NCI-H2171 treated with DMSO at 0.1 percent for 48 hours (cell line): Measurements from ENCODE around the gene TMEM181.
A peak's percentile ranks its signal among the peaks of the same experiment; 100 is the strongest.
"Not testable (repeated sequence)": the region's sequence is repeated elsewhere in the genome, so short reads cannot be mapped to it uniquely, and the experiment has no call there.

Source experiments
- DNase-seq: peaks from one replicate; lab custom pipeline; 2025; lab: John Stamatoyannopoulos, UW

The TMEM181 gene

GRCh38 chr6:158624684-158625682, 65.1 kb downstream of the TMEM181 start:
- DNase-seq = no peak

GRCh38 chr6:158625881-158626305, 66.0 kb downstream of the TMEM181 start:
- DNase-seq = no peak

- no peak for DNase-seq
Observed at GRCh38 chr6:158626360-158627167, 66.7 kb downstream of the TMEM181 start.

GRCh38 chr6:158627168-158627939, 67.5 kb downstream of the TMEM181 start:
- DNase-seq = no peak

- DNase-seq = no peak
Observed at GRCh38 chr6:158627940-158628211, 68.0 kb downstream of the TMEM181 start.

- DNase-seq = no peak
Observed at GRCh38 chr6:158628542-158628941, 68.7 kb downstream of the TMEM181 start.

GRCh38 chr6:158629367-158630221, 69.7 kb downstream of the TMEM181 start:
- DNase-seq = peak; percentile 20

- DNase-seq = no peak
Observed at GRCh38 chr6:158630938-158631616, 71.2 kb downstream of the TMEM181 start.

GRCh38 chr6:158631678-158632537, 72.0 kb downstream of the TMEM181 start:
- DNase-seq = no peak

GRCh38 chr6:158632538-158633119, 72.7 kb downstream of the TMEM181 start:
- not testable (repeated sequence) for DNase-seq

- DNase-seq = no peak
Observed at GRCh38 chr6:158633127-158633526, 73.2 kb downstream of the TMEM181 start.

- DNase-seq = no peak
Observed at GRCh38 chr6:158634695-158635426, 75.0 kb downstream of the TMEM181 start.

GRCh38 chr6:158635427-158636073, 75.7 kb downstream of the TMEM181 start:
- no peak for DNase-seq

GRCh38 chr6:158636778-158637177, 76.9 kb downstream of the TMEM181 start:
- no peak for DNase-seq

- no peak for DNase-seq
Observed at GRCh38 chr6:158638324-158638854, 78.5 kb downstream of the TMEM181 start.

GRCh38 chr6:158639056-158639455, 79.2 kb downstream of the TMEM181 start:
- DNase-seq = no peak

- no peak for DNase-seq
Observed at GRCh38 chr6:158640519-158640918, 80.6 kb downstream of the TMEM181 start.

GRCh38 chr6:158642097-158642601, 82.3 kb downstream of the TMEM181 start:
- DNase-seq = no peak
